22Rv1 (cell line): ENCODE measurements around the gene ADAMTS10.

Experiments used
- CTCF ChIP-seq: fragments of 450-650 bp; IDR thresholded peaks from 2 replicates; pipeline ENCODE4 v1.5.1; 2017; ENCODE audit warnings: mild to moderate bottlenecking
- ZFX ChIP-seq: fragments of 450-650 bp; IDR thresholded peaks from 2 replicates; pipeline ENCODE4 v1.6.1; 2017; ENCODE audit warnings: antibody characterized with exemption, borderline replicate concordance

- no peak for TF ChIP-seq CTCF
- TF ChIP-seq ZFX, result no peak
These were observed 20.4 kb upstream of the ADAMTS10 start for GRCh38 chr19:8630796-8631424.
